PC-3 (cell line): ENCODE results near the gene CTDSP2. TPM values are rescaled to one million over a fixed set of nuclear protein-coding genes. Genes with fewer than 3 reads are reported as not detected.

ENCODE experiments used
- ATAC-seq: fragments of 200-7000 bp; cut with Tn5 transposase; 2 replicates; pipeline ENCODE4 v1.9.1; 2020; ENCODE audit warnings: mild to moderate bottlenecking, moderate library complexity
- BruUV-seq: library from RNA; stranded (reverse); fragments of 400-500 nt; replicated peaks from 2 replicates; lab custom pipeline; 2021; lab: Mats Ljungman, UMichigan
- CTCF ChIA-PET: fragments of 300-600 bp; sonication (Branson Sonifier 250); formaldehyde crosslinking; loops from one replicate; lab custom pipeline; 2022; ENCODE audit warnings: antibody characterized with exemption; lab: Charles Lee
- POLR2A ChIA-PET: fragments of 300-600 bp; sonication (Branson Sonifier 250); formaldehyde crosslinking; loops from one replicate; lab custom pipeline; 2022; ENCODE audit warnings: antibody characterized with exemption; ENCODE audit not compliant: unreplicated experiment; lab: Charles Lee
- DNase-seq: peaks from one replicate; pipeline ENCODE4 v3.0.0-alpha.2; 2015
- H2AFZ ChIP-seq: fragments of 300-600 bp; sonication (generic); 2 replicates; pipeline ENCODE4 v1.6.0; 2016; ENCODE audit warnings: antibody characterized with exemption, low read length
- H3F3A ChIP-seq: fragments of 300-600 bp; sonication (generic); one replicate; pipeline ENCODE4 v1.6.0; 2017; ENCODE audit warnings: antibody characterized with exemption, low read length, control low read depth, mild to moderate bottlenecking; ENCODE audit not compliant: unreplicated experiment
- H3K27ac ChIP-seq: fragments of 300-600 bp; sonication (generic); 2 replicates; pipeline ENCODE4 v1.5.1; 2016; ENCODE audit warnings: mild to moderate bottlenecking, low read length
- H3K27me3 ChIP-seq: fragments of 300-600 bp; sonication (generic); 2 replicates; pipeline ENCODE4 v1.6.1; 2016; ENCODE audit warnings: low read length, mixed read lengths
- H3K36me3 ChIP-seq: fragments of 300-600 bp; sonication (generic); 2 replicates; pipeline ENCODE4 v1.6.1; 2016; ENCODE audit warnings: low read depth, mixed run types, low read length, mixed read lengths
- H3K4me1 ChIP-seq: fragments of 300-600 bp; sonication (generic); 2 replicates; pipeline ENCODE4 v1.5.1; 2016; ENCODE audit warnings: low read length; ENCODE audit not compliant: insufficient read depth
- H3K4me2 ChIP-seq: fragments of 300-600 bp; sonication (generic); 2 replicates; pipeline ENCODE4 v1.6.0; 2016; ENCODE audit warnings: low read length
- H3K4me3 ChIP-seq: fragments of 300-600 bp; sonication (generic); 2 replicates; pipeline ENCODE4 v1.5.1; 2016; ENCODE audit warnings: mild to moderate bottlenecking, low read length, mixed read lengths
- H3K79me2 ChIP-seq: fragments of 300-600 bp; sonication (generic); 2 replicates; pipeline ENCODE4 v1.6.1; 2017; ENCODE audit warnings: low read length, mixed read lengths
- H3K9ac ChIP-seq: fragments of 300-600 bp; sonication (generic); 2 replicates; pipeline ENCODE4 v1.6.0; 2016; ENCODE audit warnings: mild to moderate bottlenecking, low read length
- H3K9me2 ChIP-seq: fragments of 300-600 bp; sonication (generic); replicated peaks from 2 replicates; pipeline ENCODE4 v1.6.1; 2016; ENCODE audit warnings: mixed run types, low read length, mixed read lengths
- H3K9me3 ChIP-seq: fragments of 300-600 bp; sonication (generic); 2 replicates; pipeline ENCODE4 v1.6.1; 2016; ENCODE audit warnings: low read length, mixed read lengths
- H4K20me1 ChIP-seq: fragments of 300-600 bp; sonication (generic); 2 replicates; pipeline ENCODE4 v1.6.1; 2016; ENCODE audit warnings: low read length, mixed read lengths
- CTCF ChIP-seq: fragments of 300-600 bp; sonication (generic); conservative IDR thresholded peaks from 2 replicates; pipeline ENCODE4 v1.5.1; 2017; ENCODE audit warnings: antibody characterized with exemption, low read depth, mild to moderate bottlenecking, low read length
- EZH2 ChIP-seq: fragments of 300-600 bp; sonication (generic); IDR thresholded peaks from one replicate; pipeline ENCODE4 v1.6.1; 2017; ENCODE audit warnings: antibody characterized with exemption, mild to moderate bottlenecking, low read length; ENCODE audit not compliant: unreplicated experiment
- EZH2phosphoT487 ChIP-seq: fragments of 300-600 bp; sonication (generic); IDR thresholded peaks from 2 replicates; pipeline ENCODE4 v1.6.1; 2018; ENCODE audit warnings: mild to moderate bottlenecking, antibody characterized with exemption, low read length, borderline replicate concordance
- intact Hi-C: fragments of 100-400 bp; cut with micrococcal nuclease; formaldehyde crosslinking; loops from 2 replicates; pipeline ENCODE4 v1.9.0; 2023
- total RNA-seq: library from RNA; depleted of rRNA; stranded (reverse); fragments of >200 nt; gene quantifications from 2 replicates; pipeline ENCODE4 v1.2.3, GENCODE V29; 2014

Gene CTDSP2
- total RNA-seq, 1 experiment from 2014 or later: 39.4 TPM

GRCh38 chr12:57849035-57849434 lies 2.5 kb upstream of the CTDSP2 start:
- POLR2A ChIA-PET: no interaction called here
- H3K4me1 ChIP-seq: peaks cover 5% of the 10 kb centered on the region; the same call in 1 of the 2 replicates
- CTCF ChIA-PET: no interaction called here
- H3K79me2 ChIP-seq: peaks cover 24% of the 10 kb centered on the region
- H2AFZ ChIP-seq: no peak overlapping the region
- no peaks in the 10 kb centered on the region for H3K9me2 ChIP-seq
- no peak for DNase-seq
- ATAC-seq: no peak
- H3K36me3 ChIP-seq: no peaks in the 10 kb centered on the region
- no peak overlapping the region for H3K27ac ChIP-seq
- no peak overlapping the region for H3K4me3 ChIP-seq
- H3K9me3 ChIP-seq: no peaks in the 10 kb centered on the region
- no peaks in the 10 kb centered on the region for H3K27me3 ChIP-seq
- TF ChIP-seq CTCF (no peak), EZH2phosphoT487 (no peak), EZH2 (no peak)
- no peaks in the 10 kb centered on the region for H3F3A ChIP-seq
- no TSS peak for BruUV-seq
- no peak overlapping the region for H3K4me2 ChIP-seq
- H3K9ac ChIP-seq: no peak overlapping the region
- H4K20me1 ChIP-seq: peaks cover 5% of the 10 kb centered on the region; the same call in 1 of the 2 replicates
- intact Hi-C loops: no loop called here

- Histone ChIP-seq H3K9ac (no peak overlapping the region), H3K4me1 (peaks cover 6% of the 10 kb centered on the region; the same call in 1 of the 2 replicates), H2AFZ (no peak overlapping the region), H3K4me3 (no peak overlapping the region), H3K27me3 (no peaks in the 10 kb centered on the region), H3K36me3 (no peaks in the 10 kb centered on the region), H3K27ac (no peak overlapping the region), H3F3A (no peaks in the 10 kb centered on the region), H3K9me2 (no peaks in the 10 kb centered on the region), H3K9me3 (no peaks in the 10 kb centered on the region), H3K79me2 (peaks cover 32% of the 10 kb centered on the region), H4K20me1 (peaks cover 6% of the 10 kb centered on the region; the same call in 1 of the 2 replicates), H3K4me2 (no peak overlapping the region)
- BruUV-seq: no TSS peak
- ChIA-PET CTCF (no interaction called here), POLR2A (no interaction called here)
- TF ChIP-seq EZH2phosphoT487 (no peak), CTCF (no peak), EZH2 (no peak)
- no peak for ATAC-seq
- no peak for DNase-seq
- intact Hi-C loops: no loop called here
Observed at GRCh38 chr12:57848208-57848607, 1.7 kb upstream of the CTDSP2 start.

- peaks cover 24% of the 10 kb centered on the region for H4K20me1 ChIP-seq
- no peaks in the 10 kb centered on the region for H3K9me2 ChIP-seq
- POLR2A ChIA-PET: no interaction called here
- no peaks in the 10 kb centered on the region for H3K9me3 ChIP-seq
- H3K4me1 ChIP-seq: peaks cover 6% of the 10 kb centered on the region; the same call in 1 of the 2 replicates
- H3K27me3 ChIP-seq: no peaks in the 10 kb centered on the region
- H3K9ac ChIP-seq: peak overlapping the region; percentile 76
- H2AFZ ChIP-seq: peak overlapping the region; percentile 93
- peak overlapping the region; percentile 98 for H3K4me2 ChIP-seq
- ATAC-seq (peak; percentile 29), DNase-seq (no peak)
- peak overlapping the region; percentile 99 for H3K4me3 ChIP-seq
- intact Hi-C loops: loop anchor here (2.0 kb wide), 1 partner anchor 19 kb away; no protein-coding TSS in a partner anchor
- H3K36me3 ChIP-seq: no peaks in the 10 kb centered on the region
- H3K79me2 ChIP-seq: peaks cover 52% of the 10 kb centered on the region
- no TSS peak for BruUV-seq
- TF ChIP-seq EZH2phosphoT487: no peak
- no peak for TF ChIP-seq EZH2
- TF ChIP-seq CTCF: no peak
- H3F3A ChIP-seq: no peaks in the 10 kb centered on the region
- CTCF ChIA-PET: interaction anchor here (0.6 kb wide), 1 partner anchor 59 kb away, joined by 15 read pairs; no protein-coding TSS in a partner anchor
- peak overlapping the region; percentile 35 for H3K27ac ChIP-seq
Observed at GRCh38 chr12:57846285-57846576, 298 bp downstream of the CTDSP2 start.
